Measurements from ENCODE around the gene ZNF22. TPM values are rescaled to one million over a fixed set of nuclear protein-coding genes. Genes with fewer than 3 reads are reported as not detected.

Gene ZNF22
- 60.2 and 81.0 TPM in 2 replicates for total RNA-seq (ENCODE audit: low replicate concordance)

DNA sequence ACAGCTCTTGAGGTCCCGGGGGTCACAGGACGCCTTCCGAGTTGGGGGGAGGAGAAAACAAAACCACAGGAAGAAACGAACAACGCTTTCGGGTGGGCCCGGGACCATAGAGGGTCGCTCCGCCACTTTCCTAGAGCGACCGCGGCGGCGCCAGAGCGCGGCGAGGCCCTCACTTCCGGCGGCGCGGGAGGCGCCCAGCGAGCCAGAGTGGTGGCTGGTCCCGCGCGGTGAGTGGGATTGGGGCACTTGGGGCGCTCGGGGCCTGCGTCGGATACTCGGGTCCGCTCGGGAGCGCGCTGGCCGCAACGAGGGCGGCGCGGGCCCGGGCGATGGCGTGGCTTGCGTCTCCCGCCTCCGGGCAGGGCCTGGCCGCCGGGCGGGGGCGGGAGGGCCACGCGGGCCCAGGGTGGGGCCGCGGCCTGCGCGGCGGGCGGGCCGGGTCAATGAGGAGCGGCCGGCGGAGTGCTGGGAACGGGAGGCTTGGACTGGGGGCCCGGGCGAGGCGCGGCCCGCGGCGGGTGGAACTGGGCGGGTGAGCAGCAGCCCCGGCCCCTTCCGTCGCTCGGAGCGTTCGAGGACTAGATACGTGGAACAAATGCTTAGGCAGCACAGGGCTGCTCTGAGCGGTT, at the start of gene ZNF22:
TSS of gene ZNF22 (plus strand) at position 172 of the 629 bp plus-strand sequence. CDS start 2,446 bp downstream, outside the sequence.
- H4K20me1 ChIP-seq (ENCODE audit: low read depth): peaks cover 23% of the 10 kb centered on the region
- peaks cover 41% of the 10 kb centered on the region for H3K9me3 Mint-ChIP-seq
- H3K4me3 Mint-ChIP-seq: peak within 1 kb of the TSS; percentile 85
- no peaks in the 10 kb centered on the region for H3K27me3 ChIP-seq
- peaks cover 6% of the 10 kb centered on the region for H3K27me3 Mint-ChIP-seq (ENCODE audit: insufficient read depth, low read depth)
- peak within 1 kb of the TSS; percentile 93 for H3K27ac Mint-ChIP-seq
- H3K27ac ChIP-seq: no peak within 1 kb of the TSS
- H3K9ac ChIP-seq: no peak within 1 kb of the TSS
- peak within 1 kb of the TSS; percentile 100 for H2AFZ ChIP-seq (replicated peaks)
- peak within 1 kb of the TSS; percentile 77 for H3K4me2 ChIP-seq
- peaks cover 37% of the 10 kb centered on the region for H3K79me2 ChIP-seq (ENCODE audit: low read depth)
- H3K36me3 ChIP-seq: peaks cover 18% of the 10 kb centered on the region
- H3K36me3 Mint-ChIP-seq: peaks cover 38% of the 10 kb centered on the region
- no peaks in the 10 kb centered on the region for H3K9me3 ChIP-seq (ENCODE audit: low read depth)
- peak within 1 kb of the TSS; percentile 52 for H3K4me3 ChIP-seq
- peaks cover 10% of the 10 kb centered on the region for H3K4me1 ChIP-seq
- DNase-seq (ENCODE audit: low spot score): peak; percentile 81
- H3F3A ChIP-seq (ENCODE audit: low read depth): peaks cover 17% of the 10 kb centered on the region
- H3K4me1 Mint-ChIP-seq: peaks cover 12% of the 10 kb centered on the region
- TF ChIP-seq EZH2 (IDR thresholded peaks at IDR 0.05) (no peak), EZH2phosphoT487 (IDR thresholded peaks at IDR 0.05) (no peak)
- TF ChIP-seq, protein P1, sequence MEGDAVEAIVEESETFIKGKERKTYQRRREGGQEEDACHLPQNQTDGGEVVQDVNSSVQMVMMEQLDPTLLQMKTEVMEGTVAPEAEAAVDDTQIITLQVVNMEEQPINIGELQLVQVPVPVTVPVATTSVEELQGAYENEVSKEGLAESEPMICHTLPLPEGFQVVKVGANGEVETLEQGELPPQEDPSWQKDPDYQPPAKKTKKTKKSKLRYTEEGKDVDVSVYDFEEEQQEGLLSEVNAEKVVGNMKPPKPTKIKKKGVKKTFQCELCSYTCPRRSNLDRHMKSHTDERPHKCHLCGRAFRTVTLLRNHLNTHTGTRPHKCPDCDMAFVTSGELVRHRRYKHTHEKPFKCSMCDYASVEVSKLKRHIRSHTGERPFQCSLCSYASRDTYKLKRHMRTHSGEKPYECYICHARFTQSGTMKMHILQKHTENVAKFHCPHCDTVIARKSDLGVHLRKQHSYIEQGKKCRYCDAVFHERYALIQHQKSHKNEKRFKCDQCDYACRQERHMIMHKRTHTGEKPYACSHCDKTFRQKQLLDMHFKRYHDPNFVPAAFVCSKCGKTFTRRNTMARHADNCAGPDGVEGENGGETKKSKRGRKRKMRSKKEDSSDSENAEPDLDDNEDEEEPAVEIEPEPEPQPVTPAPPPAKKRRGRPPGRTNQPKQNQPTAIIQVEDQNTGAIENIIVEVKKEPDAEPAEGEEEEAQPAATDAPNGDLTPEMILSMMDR (IDR thresholded peaks at IDR 0.05): no peak

DNA sequence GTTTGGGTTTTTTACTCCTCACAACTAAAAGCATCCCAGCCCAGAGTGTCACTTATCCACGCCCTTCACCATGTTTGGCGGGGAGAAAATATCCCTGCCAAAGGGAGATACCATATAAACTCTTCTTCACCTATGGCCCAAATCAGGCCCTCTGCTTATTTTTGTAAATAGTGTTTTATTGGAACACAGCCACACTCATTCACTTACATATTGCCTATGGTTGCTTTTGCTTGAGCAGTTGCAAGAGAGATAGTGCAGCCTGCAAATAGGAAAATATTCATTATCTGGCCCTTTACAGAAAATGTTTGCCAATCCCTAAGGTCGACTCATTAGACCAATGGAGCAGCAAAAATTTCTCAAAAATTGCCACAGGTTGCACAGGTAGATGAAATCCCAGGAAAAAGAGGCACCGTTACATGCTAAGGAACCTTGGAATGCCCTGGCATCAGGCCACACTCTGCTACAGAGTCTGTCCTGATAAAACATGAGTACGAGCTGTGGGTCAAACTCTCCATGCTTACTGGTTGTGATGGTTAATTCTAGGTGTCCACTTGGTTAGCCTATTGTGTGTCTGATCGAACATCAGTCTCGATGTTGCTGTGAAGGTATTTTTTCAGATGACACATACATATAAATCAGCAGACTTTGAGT, 49.0 kb upstream of the ZNF22 start:
- no peaks in the 10 kb centered on the region for H3K27me3 ChIP-seq
- DNase-seq (ENCODE audit: low spot score): no peak
- H3K27me3 Mint-ChIP-seq (ENCODE audit: insufficient read depth, low read depth): peaks cover 5% of the 10 kb centered on the region
- H4K20me1 ChIP-seq (ENCODE audit: low read depth): no peaks in the 10 kb centered on the region
- H3F3A ChIP-seq (ENCODE audit: low read depth): no peaks in the 10 kb centered on the region
- no peak overlapping the region for H2AFZ ChIP-seq (replicated peaks)
- peaks cover 27% of the 10 kb centered on the region for H3K4me1 Mint-ChIP-seq
- no peak overlapping the region for H3K4me3 Mint-ChIP-seq
- H3K4me1 ChIP-seq: no peaks in the 10 kb centered on the region
- no peak overlapping the region for H3K4me2 ChIP-seq
- TF ChIP-seq, protein P1 (IDR thresholded peaks at IDR 0.05): no peak
- TF ChIP-seq EZH2phosphoT487 (IDR thresholded peaks at IDR 0.05): no peak
- TF ChIP-seq EZH2 (IDR thresholded peaks at IDR 0.05): no peak
- no peak overlapping the region for H3K27ac ChIP-seq
- no peaks in the 10 kb centered on the region for H3K9me3 ChIP-seq (ENCODE audit: low read depth)
- H3K9me3 Mint-ChIP-seq: no peaks in the 10 kb centered on the region
- H3K27ac Mint-ChIP-seq: no peak overlapping the region
- H3K9ac ChIP-seq: no peak overlapping the region
- no peak overlapping the region for H3K4me3 ChIP-seq
- H3K36me3 ChIP-seq: no peaks in the 10 kb centered on the region
- H3K79me2 ChIP-seq (ENCODE audit: low read depth): no peaks in the 10 kb centered on the region
- H3K36me3 Mint-ChIP-seq: peaks cover 6% of the 10 kb centered on the region

DNA sequence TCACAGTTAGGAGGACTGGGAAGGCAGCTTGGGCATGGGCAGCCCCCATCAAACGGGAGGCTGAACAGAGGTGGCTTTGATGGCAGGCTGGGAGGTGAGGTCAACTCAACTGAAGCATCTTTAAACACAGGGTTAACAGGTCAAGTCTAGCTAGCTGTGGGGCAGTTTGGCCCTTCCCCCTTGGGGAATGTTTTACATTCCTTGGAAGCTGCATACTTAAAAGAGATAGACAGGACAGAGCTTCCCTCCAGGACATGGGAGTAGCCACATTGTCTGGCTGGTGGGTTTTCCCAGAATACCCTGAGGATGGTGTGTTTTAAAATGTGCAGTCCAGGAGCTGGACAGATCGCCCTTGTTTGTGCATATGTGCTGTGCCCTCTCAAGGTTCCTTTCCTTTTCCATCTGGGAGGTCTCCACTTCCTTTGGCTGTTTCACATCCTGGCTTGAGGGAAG, 47.9 kb upstream of the ZNF22 start:
- H4K20me1 ChIP-seq (ENCODE audit: low read depth): no peaks in the 10 kb centered on the region
- Mint-ChIP-seq H3K27me3 (ENCODE audit: insufficient read depth, low read depth) (peaks cover 5% of the 10 kb centered on the region), H3K36me3 (peaks cover 7% of the 10 kb centered on the region), H3K4me3 (no peak overlapping the region), H3K27ac (no peak overlapping the region), H3K4me1 (peaks cover 31% of the 10 kb centered on the region), H3K9me3 (no peaks in the 10 kb centered on the region)
- H3K79me2 ChIP-seq (ENCODE audit: low read depth): peaks cover 3% of the 10 kb centered on the region
- H3K4me3 ChIP-seq: no peak overlapping the region
- H3K36me3 ChIP-seq: no peaks in the 10 kb centered on the region
- no peak overlapping the region for H3K9ac ChIP-seq
- peaks cover under 1% of the 10 kb centered on the region for H3K4me1 ChIP-seq
- no peak for DNase-seq (ENCODE audit: low spot score)
- no peaks in the 10 kb centered on the region for H3F3A ChIP-seq (ENCODE audit: low read depth)
- no peak for TF ChIP-seq EZH2phosphoT487 (IDR thresholded peaks at IDR 0.05)
- TF ChIP-seq EZH2 (IDR thresholded peaks at IDR 0.05): no peak
- TF ChIP-seq, protein P1 (IDR thresholded peaks at IDR 0.05): no peak
- no peaks in the 10 kb centered on the region for H3K9me3 ChIP-seq (ENCODE audit: low read depth)
- no peak overlapping the region for H3K27ac ChIP-seq
- H3K4me2 ChIP-seq: no peak overlapping the region
- no peak overlapping the region for H2AFZ ChIP-seq (replicated peaks)
- no peaks in the 10 kb centered on the region for H3K27me3 ChIP-seq
